GM21423 (cell line): ENCODE results near the gene CLUH.

Experiments used
- ATAC-seq: cut with Tn5 transposase; IDR thresholded peaks from one replicate; pipeline ENCODE4 v1.9.1; 2021; ENCODE audit warnings: mild to moderate bottlenecking, moderate library complexity; ENCODE audit not compliant: unreplicated experiment

CLUH gene

GRCh38 chr17:2711608-2712299 lies at the start of gene CLUH:
CLUH (minus strand) TSS chr17:2711764; CDS start chr17:2711661, 103 bp downstream.
- peak; percentile 71 for ATAC-seq

- no peak for ATAC-seq
Measured at GRCh38 chr17:2758870-2759269, 47.3 kb upstream of the CLUH start.

- no peak for ATAC-seq
Measured at GRCh38 chr17:2755891-2756724, 44.5 kb upstream of the CLUH start.

- ATAC-seq: no peak
Measured at GRCh38 chr17:2751491-2751890, 39.9 kb upstream of the CLUH start.

- ATAC-seq: no peak
Measured at GRCh38 chr17:2750721-2751120, 39.2 kb upstream of the CLUH start.

- peak; percentile 48 for ATAC-seq
Measured at GRCh38 chr17:2749784-2750181, 38.2 kb upstream of the CLUH start.

- no peak for ATAC-seq
Measured at GRCh38 chr17:2749058-2749783, 37.7 kb upstream of the CLUH start, which contains the start of gene CCDC92B. CCDC92B (minus strand) TSS chr17:2749652; CDS start chr17:2735145, 14,507 bp downstream.

GRCh38 chr17:2745317-2746037 lies 33.9 kb upstream of the CLUH start:
- no peak for ATAC-seq

GRCh38 chr17:2737693-2738092 lies 26.1 kb upstream of the CLUH start:
- ATAC-seq: no peak

- no peak for ATAC-seq
Measured at GRCh38 chr17:2736956-2737355, 25.4 kb upstream of the CLUH start.

GRCh38 chr17:2735896-2736295 lies 24.3 kb upstream of the CLUH start:
- no peak for ATAC-seq

GRCh38 chr17:2734939-2735338 lies 23.4 kb upstream of the CLUH start:
- ATAC-seq: no peak

GRCh38 chr17:2731807-2732206 lies 20.2 kb upstream of the CLUH start:
- no peak for ATAC-seq

GRCh38 chr17:2730764-2731353 lies 19.3 kb upstream of the CLUH start:
- ATAC-seq: no peak

GRCh38 chr17:2724784-2725164 lies 13.2 kb upstream of the CLUH start:
- no peak for ATAC-seq

GRCh38 chr17:2723997-2724783 lies 12.6 kb upstream of the CLUH start:
- ATAC-seq: no peak

GRCh38 chr17:2723505-2723996 lies 12.0 kb upstream of the CLUH start:
- no peak for ATAC-seq

GRCh38 chr17:2722611-2723010 lies 11.0 kb upstream of the CLUH start:
- ATAC-seq: no peak

GRCh38 chr17:2721603-2722002 lies 10.0 kb upstream of the CLUH start:
- ATAC-seq: no peak

- no peak for ATAC-seq
Measured at GRCh38 chr17:2719861-2720260, 8.3 kb upstream of the CLUH start.
